Cerebellar cortex (tissue), 1 donor: ENCODE results near the gene PALMD.

Experiments used
- DNase-seq: peaks from one replicate; pipeline ENCODE4 v3.0.0-alpha.2; 2015; ENCODE audit warnings: low spot score

The PALMD gene

DNA sequence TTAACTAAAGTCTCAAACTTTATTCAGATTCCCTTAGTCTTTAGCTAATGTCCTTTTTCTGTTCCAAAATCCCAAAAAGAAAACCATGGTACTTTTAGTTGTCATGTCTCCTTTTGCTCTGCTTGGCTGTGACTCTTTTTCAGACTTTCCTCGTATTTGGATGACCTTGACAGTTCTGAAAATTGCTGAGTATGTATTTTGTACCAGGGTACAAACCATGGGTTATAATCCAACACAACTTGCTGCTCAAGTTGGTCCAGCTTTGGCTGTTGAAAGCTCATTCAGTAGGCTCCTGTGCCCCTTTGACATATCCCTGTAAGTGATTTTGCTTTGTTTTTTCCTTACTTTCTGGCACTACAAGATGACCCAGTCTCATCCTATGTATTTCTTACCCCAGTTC, 51.7 kb downstream of the PALMD start:
- DNase-seq = no peak

DNA sequence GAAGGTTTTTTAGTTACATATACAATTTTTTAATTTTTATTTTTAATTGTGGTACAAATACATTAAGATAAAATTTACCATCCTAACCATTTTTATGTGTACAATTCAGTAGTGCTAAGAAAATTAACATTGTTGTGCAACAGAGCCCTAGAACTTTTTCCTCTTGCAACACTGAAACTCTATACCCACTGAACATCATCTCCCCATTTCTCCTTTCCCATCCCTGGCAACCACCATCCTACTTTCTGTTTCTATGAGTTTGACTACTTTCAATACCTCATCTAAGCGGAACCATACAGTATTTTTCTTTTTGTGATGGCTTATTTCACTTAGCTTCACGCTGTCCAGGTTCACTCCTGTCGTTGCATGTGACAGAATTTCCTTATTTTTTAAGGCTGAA, 54.1 kb downstream of the PALMD start:
- DNase-seq = no peak

DNA sequence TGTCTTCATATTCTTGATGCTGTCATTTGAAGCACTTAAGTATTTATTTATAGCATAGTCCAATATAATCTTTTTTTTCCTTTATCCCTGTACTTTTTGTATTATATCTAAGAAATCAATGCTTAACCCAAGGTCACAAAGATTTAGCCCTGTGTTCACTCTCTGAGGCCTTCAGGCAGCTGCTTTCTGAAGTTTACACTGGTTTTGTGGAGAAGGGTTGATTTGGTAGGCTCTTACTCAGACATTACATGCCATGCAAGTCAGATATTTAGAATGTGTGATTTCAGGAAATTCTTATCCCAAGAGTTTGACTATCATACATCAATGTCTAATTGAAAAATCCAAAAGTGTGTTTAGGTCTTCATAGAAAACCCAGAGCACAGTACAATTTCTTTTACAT, 56.3 kb downstream of the PALMD start:
- DNase-seq = no peak

DNA sequence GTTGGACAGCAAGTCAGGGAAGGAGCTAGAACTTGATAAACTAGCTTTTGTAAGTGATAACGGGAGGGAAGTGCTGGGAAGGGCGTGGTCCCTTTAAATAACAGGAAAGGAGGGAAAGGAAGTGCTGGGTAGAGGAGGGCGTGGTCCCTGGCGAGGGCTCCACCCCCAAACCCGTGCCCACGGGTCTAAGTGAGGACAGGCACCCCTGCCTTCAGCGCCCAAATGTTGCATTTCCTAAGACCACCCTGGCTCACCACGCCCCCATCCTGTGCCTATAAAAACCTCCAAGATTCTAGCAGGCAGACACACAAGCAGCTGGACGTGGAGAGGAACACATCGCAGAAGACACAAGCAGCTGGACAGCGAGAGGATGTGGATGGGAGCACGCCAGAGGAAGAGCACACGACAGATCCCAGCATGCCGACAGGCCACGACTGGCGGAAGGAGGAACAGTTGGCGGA, 58.5 kb downstream of the PALMD start:
- no peak for DNase-seq

DNA sequence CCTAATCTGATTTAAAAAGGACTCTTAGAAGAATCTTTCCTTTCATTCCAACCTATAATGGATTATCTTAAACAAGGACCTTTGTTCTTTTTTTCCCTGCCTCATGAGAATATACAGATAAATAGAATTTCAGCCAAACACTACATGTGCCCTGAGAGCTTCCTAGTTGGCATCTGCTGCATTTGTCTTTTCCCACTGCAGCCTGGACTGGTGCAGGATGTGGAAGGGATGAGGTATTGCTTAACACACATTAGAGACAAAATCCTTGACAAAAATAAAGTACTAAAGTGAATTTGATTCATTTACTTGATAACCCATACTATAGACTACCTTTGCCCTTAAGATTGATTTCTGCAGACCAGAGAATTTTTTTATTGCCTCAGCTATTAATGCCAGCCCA, 59.5 kb downstream of the PALMD start:
- no peak for DNase-seq

DNA sequence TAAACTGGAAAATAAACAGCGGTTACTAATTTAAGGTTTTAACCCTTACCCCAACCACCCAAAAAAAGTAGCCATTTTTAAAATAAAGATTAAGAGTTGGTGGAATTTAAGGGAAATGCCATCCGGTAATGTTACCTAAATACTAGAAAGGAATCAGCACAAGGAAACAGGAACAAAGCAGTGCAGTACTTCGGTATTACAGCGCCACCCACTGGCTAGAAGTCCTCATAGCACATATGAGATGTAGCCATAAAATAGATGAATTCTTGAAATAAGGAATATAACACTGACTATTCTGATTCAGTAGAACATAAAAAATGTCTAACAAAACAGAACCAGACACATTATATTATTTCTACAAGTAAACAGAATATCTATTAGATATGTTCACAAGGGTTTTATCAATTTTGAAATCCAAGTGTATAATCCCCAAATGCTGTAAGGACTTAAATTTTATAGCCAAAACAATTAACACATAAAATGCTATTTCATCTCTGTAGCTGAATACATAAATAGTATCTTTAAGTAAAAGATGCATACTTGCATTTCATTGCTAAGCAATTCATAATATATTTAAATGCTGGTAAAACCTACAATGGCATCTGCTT, 61.7 kb downstream of the PALMD start:
- peak; percentile 57 for DNase-seq

DNA sequence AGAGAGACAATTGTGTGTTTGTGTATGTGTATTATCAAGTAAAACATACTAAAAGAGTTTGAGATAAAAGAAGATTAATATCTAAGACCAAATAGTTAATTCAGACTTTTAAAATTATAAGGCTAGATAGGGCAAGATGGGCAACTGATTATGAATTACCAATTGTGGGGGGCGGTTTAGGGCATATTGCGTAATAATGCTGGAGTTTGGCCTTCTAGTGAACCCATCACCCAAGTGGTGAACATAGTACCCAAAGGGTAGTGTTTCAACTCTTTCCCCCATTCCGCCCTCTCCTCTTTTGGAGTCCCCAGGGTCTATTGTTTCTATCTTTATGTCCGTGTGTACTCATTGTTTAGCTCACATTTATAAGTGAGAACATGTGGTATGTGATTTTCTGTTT, 65.1 kb downstream of the PALMD start:
- DNase-seq = no peak

DNA sequence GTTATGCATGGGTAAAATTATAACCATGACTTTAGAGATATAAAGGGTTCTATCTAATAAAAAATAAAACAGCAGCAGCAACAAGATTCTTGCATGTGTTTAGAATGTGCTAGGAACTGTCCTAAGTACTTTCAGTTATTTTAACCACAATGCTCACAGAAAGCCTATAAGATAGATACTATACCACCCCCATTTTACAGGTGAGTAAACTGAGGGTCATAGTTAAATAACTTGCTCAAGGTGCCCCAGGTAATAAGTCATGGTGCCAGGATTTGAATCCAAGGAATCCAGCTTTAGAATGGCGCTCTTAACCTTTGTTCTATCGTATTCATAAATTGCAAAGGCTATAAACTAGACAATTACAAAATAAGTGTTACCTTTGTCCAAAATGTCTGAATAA, 67.1 kb downstream of the PALMD start:
- no peak for DNase-seq

DNA sequence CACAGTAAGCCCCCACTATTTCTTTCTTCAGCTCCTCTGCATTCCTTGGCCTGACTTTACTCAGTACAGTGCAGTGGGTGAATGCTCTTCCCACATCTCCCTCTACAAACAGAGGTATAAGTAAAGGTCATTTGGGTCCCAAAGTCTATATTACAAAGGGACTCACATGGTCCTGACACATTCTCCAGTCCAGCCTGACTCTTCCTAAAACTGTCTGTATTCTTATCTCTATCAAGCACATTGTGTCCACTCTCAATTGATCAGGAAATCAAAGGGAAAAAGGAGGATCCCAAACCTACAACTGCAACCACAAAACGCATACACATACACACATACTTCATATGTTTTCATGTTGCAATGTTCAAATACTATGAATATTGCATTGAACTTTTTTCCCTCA, 71.1 kb downstream of the PALMD start:
- no peak for DNase-seq

DNA sequence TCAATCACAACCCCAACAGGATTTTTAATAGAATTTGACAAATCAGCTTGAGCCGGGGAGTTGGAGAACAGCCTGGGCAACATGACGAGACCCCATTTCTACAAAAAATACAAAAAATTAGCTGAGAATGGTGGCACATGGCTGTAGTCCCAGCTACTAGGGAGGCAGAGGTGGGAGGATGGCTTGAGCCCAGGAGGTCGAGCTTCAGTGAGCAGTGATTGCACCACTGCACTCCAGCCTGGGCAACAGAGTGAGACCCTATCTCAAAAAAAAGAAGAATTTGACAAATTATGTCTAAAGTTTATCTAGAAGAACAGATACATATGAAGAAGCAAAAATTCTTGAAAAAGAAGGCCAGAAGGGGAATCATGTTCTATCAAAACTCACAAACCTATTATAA, 77.3 kb downstream of the PALMD start:
- no peak for DNase-seq

DNA sequence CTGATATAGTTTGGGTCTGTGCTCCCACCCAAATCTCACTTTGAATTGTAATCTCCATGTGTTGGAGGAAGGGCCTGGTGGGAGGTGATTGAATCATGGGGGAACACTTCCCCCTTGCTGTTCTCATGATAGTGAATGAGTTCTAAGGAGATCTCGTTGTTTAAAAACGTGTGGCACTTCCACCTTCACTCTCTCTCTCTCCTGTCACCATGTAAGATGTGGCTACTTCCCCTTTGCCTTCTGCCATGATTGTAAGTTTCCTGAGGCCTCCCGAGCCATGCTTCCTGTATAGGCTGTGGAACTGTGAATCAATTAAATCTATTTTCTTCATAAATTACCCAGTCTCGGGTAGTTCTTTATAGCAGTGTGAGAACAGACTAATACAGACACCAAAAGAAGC, 80.1 kb downstream of the PALMD start:
- no peak for DNase-seq

DNA sequence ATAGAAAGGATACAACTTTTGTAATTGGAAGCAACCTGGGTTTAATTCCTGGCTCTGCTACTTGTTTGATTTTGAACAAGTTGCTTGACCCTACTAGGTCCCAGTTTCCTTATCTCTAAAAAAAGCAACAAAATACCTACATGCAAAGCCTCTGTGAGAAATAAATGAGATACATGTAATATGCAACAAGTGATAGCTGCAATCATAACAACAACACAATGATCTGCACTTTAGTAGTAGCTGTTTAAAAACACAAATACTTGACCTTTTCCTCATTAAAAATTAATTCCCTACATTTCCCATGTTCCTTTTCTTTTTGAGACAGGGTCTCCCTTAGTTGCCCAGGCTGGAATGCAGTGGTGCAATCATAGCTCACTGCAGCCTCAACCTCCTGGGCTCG, 80.5 kb downstream of the PALMD start:
- no peak for DNase-seq

DNA sequence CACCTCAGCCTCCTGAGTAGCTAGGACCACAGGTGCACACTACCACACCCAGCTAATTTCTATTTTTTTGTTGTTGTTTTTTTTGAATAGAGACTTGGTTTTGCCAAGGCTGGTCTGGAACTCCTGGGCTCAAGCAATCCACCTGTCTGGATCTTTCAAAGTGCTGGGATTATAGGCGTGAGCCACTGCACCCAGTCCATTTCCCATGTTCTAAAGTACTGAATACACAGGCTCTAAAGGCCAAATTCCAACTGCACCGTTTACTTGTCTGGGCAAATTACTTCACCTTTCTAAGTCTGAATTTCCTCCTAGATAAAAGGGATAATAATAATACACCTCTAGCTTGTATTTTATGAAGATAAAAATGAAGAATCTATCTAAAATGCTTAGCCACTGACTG, 80.9 kb downstream of the PALMD start:
- no peak for DNase-seq

DNA sequence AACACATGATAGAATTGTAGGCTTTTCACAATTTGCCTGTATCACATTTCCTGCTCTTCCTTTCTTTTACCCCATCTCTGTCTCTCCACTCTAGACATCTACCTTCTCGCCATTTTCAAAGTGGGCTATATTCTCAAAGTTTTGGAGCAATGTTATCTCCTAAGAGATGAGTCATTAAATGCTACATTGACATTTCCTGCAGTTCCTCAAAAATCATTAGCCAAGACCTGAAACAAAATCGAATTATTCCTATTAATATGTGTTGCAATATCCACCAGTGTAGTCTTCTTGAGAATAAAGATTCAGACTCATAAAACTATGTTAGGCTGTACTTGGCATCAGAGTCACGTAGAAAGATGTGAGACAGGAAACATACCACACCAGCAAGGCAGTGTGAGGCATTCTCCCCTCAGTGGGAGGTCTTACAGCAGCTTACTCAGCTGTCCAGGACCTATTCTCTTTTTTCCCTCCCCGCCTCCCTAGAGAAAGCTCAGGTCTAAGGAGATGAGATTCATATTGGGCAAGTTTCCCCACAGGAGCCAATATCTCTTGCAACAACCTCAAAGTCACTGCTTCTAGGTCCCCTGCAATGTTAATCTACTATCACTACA, 81.8 kb downstream of the PALMD start:
- DNase-seq = no peak

DNA sequence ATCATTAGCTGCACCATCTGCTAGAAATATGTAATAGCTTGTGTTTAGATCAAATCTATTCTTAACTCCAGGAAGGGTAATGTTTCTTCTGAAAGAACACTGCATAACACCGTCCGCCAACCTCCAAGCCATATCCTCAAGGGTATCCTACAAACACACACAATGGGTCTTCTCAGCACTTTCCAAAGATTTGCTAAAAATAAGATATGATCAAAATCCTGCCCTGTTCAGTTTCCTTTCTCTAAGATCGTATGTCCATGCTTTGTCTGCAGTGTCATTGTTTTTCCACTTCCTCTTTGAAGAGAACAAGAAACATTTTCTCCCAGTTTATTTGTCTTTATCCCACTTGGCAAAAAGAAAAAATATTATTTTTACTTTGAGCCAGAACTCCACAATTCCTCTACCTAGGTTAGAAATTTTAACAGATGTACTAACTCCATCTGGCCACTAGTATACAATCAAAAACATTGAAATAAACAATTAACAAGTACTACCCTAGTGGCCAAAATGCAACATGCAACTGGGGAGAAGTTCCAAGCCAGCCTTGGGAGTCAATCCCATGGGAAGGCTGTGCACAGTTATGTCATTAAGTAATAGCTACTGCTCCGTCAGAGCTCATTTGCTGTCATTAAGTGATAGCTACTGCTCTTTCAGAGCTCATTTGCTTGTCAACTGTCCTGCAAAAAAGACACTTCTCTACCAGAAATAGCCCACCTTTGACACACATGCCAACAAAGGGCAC, 82.8 kb downstream of the PALMD start:
- DNase-seq = peak; percentile 37

DNA sequence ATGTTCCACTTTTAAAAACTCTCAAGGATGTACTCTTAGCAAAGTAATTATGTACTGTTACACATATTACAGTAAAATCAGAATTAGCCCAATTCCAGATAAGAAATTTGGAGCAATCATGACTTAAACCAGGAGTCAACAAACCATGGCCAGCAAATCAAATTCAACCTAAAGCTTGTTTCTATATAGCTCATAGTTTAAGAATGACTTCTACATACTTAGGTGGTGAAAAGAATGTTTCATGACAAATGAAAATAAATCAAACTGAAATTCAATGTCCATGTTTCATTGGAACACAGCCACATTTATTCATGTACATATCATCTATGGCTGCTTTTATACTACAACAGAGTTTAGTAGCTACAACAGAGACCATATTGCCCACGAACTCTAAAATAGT, 85.5 kb downstream of the PALMD start:
- DNase-seq = no peak

DNA sequence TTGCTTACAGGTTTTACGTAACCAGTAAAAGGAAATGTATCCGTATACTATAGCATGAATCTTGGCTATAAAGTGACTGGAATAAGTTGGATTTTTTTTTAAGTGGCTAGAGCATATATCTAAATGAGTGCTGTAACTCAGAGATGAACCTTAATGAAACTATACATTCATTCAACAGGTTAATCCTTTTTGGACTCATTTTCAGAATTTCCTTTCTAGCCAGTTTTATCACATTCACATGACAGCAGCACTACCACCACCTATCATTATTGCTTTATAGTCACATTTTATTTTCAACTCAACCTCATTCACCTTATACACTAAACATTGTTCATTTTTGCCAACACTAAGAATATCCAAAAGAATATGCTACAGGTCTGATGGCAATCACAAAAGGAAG, 89.9 kb downstream of the PALMD start:
- DNase-seq = no peak

DNA sequence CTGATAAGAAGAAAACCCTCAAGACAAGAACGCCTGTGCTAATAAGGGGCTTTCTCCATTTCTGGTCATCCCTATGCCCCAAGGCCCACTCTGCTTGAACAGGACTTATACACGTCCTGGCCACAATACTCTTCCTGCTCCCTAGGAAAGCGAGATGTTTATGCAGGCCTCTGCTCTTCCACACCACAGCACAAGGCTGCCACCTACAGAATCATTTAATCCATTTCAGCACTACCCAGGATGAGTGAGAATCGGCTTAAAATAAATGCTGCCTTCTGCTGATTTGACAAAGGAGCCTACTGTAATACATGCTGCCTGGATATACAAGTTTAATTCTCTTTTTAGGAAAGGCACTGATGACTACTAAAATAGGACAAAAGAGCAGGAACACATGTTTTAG, 91.1 kb downstream of the PALMD start:
- DNase-seq = peak; percentile 65

DNA sequence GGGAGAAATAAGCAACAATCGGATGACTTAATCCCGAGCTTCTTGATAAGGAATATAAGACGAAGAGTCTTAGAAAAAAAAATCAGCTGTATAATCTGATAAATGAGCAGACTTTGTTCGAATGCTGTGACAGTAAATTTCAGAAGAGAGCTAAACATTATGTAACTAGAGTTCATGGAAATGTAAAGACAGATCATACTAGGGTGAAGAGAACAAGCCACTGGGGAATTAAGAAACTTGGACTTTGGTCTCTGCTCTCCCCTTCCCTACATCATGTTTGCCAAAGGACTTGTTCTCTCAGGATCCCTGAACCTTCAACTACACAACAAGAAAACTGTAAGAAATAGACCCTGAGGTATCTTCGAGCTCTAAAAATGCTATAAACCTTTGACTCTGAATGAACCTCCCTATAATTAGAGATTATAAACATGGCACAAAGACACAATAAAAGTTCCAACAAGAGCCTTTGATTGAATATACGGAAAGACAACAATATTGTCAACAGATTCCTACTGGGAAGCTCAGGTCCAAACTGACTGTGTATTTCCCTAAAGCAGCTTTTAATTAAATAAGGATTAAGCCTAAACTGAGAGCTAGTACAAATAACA, 93.0 kb downstream of the PALMD start:
- DNase-seq = peak; percentile 47

DNA sequence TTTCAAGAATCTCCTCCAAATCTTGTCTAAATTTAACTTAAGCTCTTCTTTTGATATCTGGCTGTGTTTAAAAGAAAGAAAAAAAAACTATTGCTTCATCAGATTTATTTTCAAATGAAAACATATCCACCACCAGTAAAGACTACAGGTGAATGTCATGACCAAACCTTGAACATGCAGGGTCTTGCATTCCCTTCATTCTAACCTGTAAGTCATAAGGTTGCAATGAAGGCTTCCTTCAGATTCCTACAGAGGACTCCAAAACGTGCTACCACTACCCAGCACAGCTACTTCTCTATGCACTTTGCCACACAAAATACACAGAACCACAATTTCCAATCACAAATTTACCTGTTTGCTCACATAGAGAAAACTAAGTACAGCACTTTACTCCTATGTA, 94.2 kb downstream of the PALMD start:
- DNase-seq = no peak
